Panc1 (cell line): Measurements from ENCODE around the gene ZNF493. TPM values are rescaled to one million over a fixed set of nuclear protein-coding genes. Genes with fewer than 3 reads are reported as not detected.

ENCODE experiments used
- ATAC-seq: fragments of 200-7000 bp; cut with Tn5 transposase; 2 replicates; pipeline ENCODE4 v1.9.1; 2020; ENCODE audit warnings: mild to moderate bottlenecking, moderate library complexity
- BruUV-seq: library from RNA; stranded (reverse); fragments of 400-500 nt; replicated peaks from 2 replicates; lab custom pipeline; 2021; lab: Mats Ljungman, UMichigan
- CTCF ChIA-PET: fragments of 300-600 bp; sonication (Branson Sonifier 250); formaldehyde crosslinking; loops from one replicate; lab custom pipeline; 2022; ENCODE audit warnings: antibody characterized with exemption; lab: Charles Lee
- POLR2A ChIA-PET: fragments of 300-600 bp; sonication (Branson Sonifier 250); formaldehyde crosslinking; loops from one replicate; lab custom pipeline; 2022; ENCODE audit warnings: antibody characterized with exemption; lab: Charles Lee
- DNase-seq: peaks from one replicate; pipeline ENCODE4 v3.0.0-alpha.2; 2010; ENCODE audit warnings: low read depth, low spot score
- H3K27ac ChIP-seq: 2 replicates; pipeline ENCODE4 v1.5.1; 2011; ENCODE audit warnings: mild to moderate bottlenecking, low read length, inconsistent platforms
- H3K27me3 ChIP-seq: fragments of 200-500 bp; sonication (Bioruptor generic); 2 replicates; pipeline ENCODE4 v1.6.0; 2014; ENCODE audit warnings: low read length, inconsistent platforms; ENCODE audit not compliant: control insufficient read depth, insufficient read depth
- H3K36me3 ChIP-seq: fragments of 200-500 bp; sonication (Bioruptor generic); 2 replicates; pipeline ENCODE4 v1.5.1; 2014; ENCODE audit warnings: inconsistent platforms, mild to moderate bottlenecking, low read length, moderate library complexity; ENCODE audit not compliant: control insufficient read depth, insufficient read depth
- H3K4me1 ChIP-seq: 2 replicates; pipeline ENCODE4 v1.5.1; 2011; ENCODE audit warnings: inconsistent platforms, mild to moderate bottlenecking, low read length, moderate library complexity; ENCODE audit not compliant: control insufficient read depth, insufficient read depth
- H3K4me3 ChIP-seq, 2 experiments: 2 replicates each; pipeline ENCODE4 v1.5.1; 2011 to 2012; ENCODE audit warnings: low read depth in 2 of 2, low read length in 2 of 2, mild to moderate bottlenecking in 2 of 2, inconsistent platforms in 1 of 2, moderate library complexity in 1 of 2
- H3K9me3 ChIP-seq: fragments of 200-500 bp; sonication (Bioruptor generic); 2 replicates; pipeline ENCODE4 v1.5.1; 2014; ENCODE audit warnings: low read depth, mild to moderate bottlenecking, inconsistent platforms, low read length, moderate library complexity; ENCODE audit not compliant: control insufficient read depth, insufficient read depth
- POLR2AphosphoS5 ChIP-seq: IDR thresholded peaks from 2 replicates; pipeline ENCODE4 v1.6.1; 2012; ENCODE audit warnings: mild to moderate bottlenecking, low read depth, low read length, moderate library complexity
- REST ChIP-seq, 2 experiments: IDR thresholded peaks; 2 replicates each; pipeline ENCODE4 v1.6.1; 2011 to 2012; ENCODE audit warnings: low read depth in 2 of 2, control low read depth in 1 of 2, low read length in 1 of 2, mild to moderate bottlenecking in 1 of 2, moderate library complexity in 1 of 2; ENCODE audit not compliant: insufficient read depth in 1 of 2
- SIN3A ChIP-seq: IDR thresholded peaks from 2 replicates; pipeline ENCODE4 v1.6.1; 2012; ENCODE audit warnings: low read depth, mild to moderate bottlenecking, low read length, moderate library complexity, borderline replicate concordance; ENCODE audit not compliant: insufficient read depth
- TCF7L2 ChIP-seq: IDR thresholded peaks from 2 replicates; pipeline ENCODE4 v1.6.1; 2011; ENCODE audit warnings: mild to moderate bottlenecking, low read depth, low read length, inconsistent platforms
- in situ Hi-C: cut with HindIII; loops from 2 replicates; pipeline ENCODE4 v1.10.0; 2016; ENCODE audit warnings: low sequenced_read_pairs, low pct_unique_long_range_greater_than_20kb
- intact Hi-C: fragments of 100-400 bp; cut with micrococcal nuclease; formaldehyde crosslinking; loops from one replicate; pipeline ENCODE4 v1.10.0; 2022; ENCODE audit not compliant: unreplicated experiment
- total RNA-seq: library from RNA; stranded (reverse); gene quantifications from one replicate; pipeline ENCODE4 v1.2.1, GENCODE V29; 2021; ENCODE audit not compliant: unreplicated experiment
- TF ChIP-seq, protein P1 (sequence below): fragments of 450-650 bp; IDR thresholded peaks from 2 replicates; pipeline ENCODE4 v1.5.1; 2017; ENCODE audit warnings: mild to moderate bottlenecking

The ZNF493 gene
- total RNA-seq, 1 experiment from 2014 or later, result 8.5 TPM

- H3K36me3 ChIP-seq, result peaks cover 6% of the 10 kb centered on the region; the same call in 1 of the 2 replicates
- intact Hi-C loops, result no loop called here
Observed at GRCh38 chr19:21402303-21402985, 5.5 kb downstream of the ZNF493 start.

DNA sequence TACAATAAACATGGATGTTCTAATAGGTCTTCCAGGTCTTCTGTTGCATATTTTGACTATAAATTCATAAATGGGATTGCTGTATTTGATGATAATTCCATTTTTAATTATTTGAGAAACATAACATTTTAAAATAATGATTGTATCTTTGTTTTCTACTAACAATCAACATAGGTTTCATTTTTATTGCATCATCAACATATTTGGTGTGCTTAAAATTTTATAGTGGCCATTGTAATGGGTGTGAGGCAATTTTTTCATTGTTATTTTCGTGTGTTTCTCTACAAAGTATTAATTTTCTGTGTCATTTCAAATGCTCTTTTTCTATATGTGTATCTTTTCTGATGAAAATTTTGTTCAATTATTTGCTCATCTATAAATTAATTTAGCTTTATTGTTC is 13.2 kb downstream of the ZNF493 start:
- POLR2A ChIA-PET, result no interaction called here
- in situ Hi-C loops (no loop called here), intact Hi-C loops (no loop called here)
- no peaks in the 10 kb centered on the region for H3K4me1 ChIP-seq
- H3K9me3 ChIP-seq, result peaks cover 22% of the 10 kb centered on the region; the same call in 1 of the 2 replicates
- H3K4me3 ChIP-seq, result no peak overlapping the region
- CTCF ChIA-PET, result interaction anchor here (0.6 kb wide), 1 partner anchor 633 kb away, joined by 3 read pairs; no protein-coding TSS in a partner anchor
- TF ChIP-seq REST (IDR thresholded peaks at IDR 0.05; ENCODE audit: insufficient read depth in 1 of 2, low read depth in 2 of 2, low read length in 1 of 2) (no peak), TCF7L2 (no peak), SIN3A (no peak), POLR2AphosphoS5 (no peak)
- TF ChIP-seq, protein P1, sequence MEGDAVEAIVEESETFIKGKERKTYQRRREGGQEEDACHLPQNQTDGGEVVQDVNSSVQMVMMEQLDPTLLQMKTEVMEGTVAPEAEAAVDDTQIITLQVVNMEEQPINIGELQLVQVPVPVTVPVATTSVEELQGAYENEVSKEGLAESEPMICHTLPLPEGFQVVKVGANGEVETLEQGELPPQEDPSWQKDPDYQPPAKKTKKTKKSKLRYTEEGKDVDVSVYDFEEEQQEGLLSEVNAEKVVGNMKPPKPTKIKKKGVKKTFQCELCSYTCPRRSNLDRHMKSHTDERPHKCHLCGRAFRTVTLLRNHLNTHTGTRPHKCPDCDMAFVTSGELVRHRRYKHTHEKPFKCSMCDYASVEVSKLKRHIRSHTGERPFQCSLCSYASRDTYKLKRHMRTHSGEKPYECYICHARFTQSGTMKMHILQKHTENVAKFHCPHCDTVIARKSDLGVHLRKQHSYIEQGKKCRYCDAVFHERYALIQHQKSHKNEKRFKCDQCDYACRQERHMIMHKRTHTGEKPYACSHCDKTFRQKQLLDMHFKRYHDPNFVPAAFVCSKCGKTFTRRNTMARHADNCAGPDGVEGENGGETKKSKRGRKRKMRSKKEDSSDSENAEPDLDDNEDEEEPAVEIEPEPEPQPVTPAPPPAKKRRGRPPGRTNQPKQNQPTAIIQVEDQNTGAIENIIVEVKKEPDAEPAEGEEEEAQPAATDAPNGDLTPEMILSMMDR, result no peak
- no peaks in the 10 kb centered on the region for H3K27me3 ChIP-seq
- ATAC-seq, result no peak
- peaks cover 4% of the 10 kb centered on the region; the same call in 1 of the 2 replicates for H3K36me3 ChIP-seq
- no TSS peak for BruUV-seq
- no peak overlapping the region for H3K27ac ChIP-seq
- no peak for DNase-seq

More at GRCh38 chr19:21402303-21402985, 5.5 kb downstream of the ZNF493 start:
- Histone ChIP-seq H3K4me1 (no peaks in the 10 kb centered on the region), H3K4me3 (no peak overlapping the region), H3K9me3 (peaks cover 15% of the 10 kb centered on the region; the same call in 1 of the 2 replicates), H3K27ac (no peak overlapping the region), H3K27me3 (no peaks in the 10 kb centered on the region)
- no TSS peak for BruUV-seq
- TF ChIP-seq SIN3A (no peak), TCF7L2 (no peak), REST (IDR thresholded peaks at IDR 0.05; ENCODE audit: insufficient read depth in 1 of 2, low read depth in 2 of 2, low read length in 1 of 2) (no peak), POLR2AphosphoS5 (no peak)
- TF ChIP-seq, protein P1, result no peak
- POLR2A ChIA-PET, result no interaction called here
- in situ Hi-C loops, result no loop called here
- DNase-seq (no peak), ATAC-seq (no peak)
- CTCF ChIA-PET, result no interaction called here
